ENCODE measurements around the gene OR13G1. TPM values are rescaled to one million over a fixed set of nuclear protein-coding genes. Genes with fewer than 3 reads are reported as not detected.

The OR13G1 gene
- total and polyA plus RNA-seq, 5 donors from 2014 or later: not detected

- Histone ChIP-seq H3K4me1 (ENCODE audit: control insufficient read depth, insufficient read depth, low read length, poor library complexity, severe bottlenecking) (no peaks in the 10 kb centered on the region), H3K4me3 (ENCODE audit: low read depth, low read length) (no peak overlapping the region), H3K9me3 (ENCODE audit: control insufficient read depth in 2 of 2, low read length in 2 of 2) (no peaks in the 10 kb centered on the region), H3K27me3 (ENCODE audit: control insufficient read depth, insufficient read depth, low read length) (no peaks in the 10 kb centered on the region), H3K27ac (ENCODE audit: insufficient read depth, low read length, poor library complexity, severe bottlenecking) (no peak overlapping the region), H3K36me3 (ENCODE audit: control insufficient read depth, insufficient read depth, low read length) (no peaks in the 10 kb centered on the region)
- no peak for ATAC-seq (ENCODE audit: low read depth in 2 of 2)
- H3K4me1 Mint-ChIP-seq: no peaks in the 10 kb centered on the region
- peaks cover 0 to 9% (median 4%) of the 10 kb centered on the region in 7 donors for H3K9me3 Mint-ChIP-seq
- H3K36me3 Mint-ChIP-seq: no peaks in the 10 kb centered on the region
- no peak overlapping the region for H3K27ac Mint-ChIP-seq
- DNase-seq: no peak
- no peaks in the 10 kb centered on the region for H3K27me3 Mint-ChIP-seq
- H3K4me3 Mint-ChIP-seq: no peak overlapping the region
These were observed 10.3 kb downstream of the OR13G1 start for GRCh38 chr1:247669225-247669624.

DNA sequence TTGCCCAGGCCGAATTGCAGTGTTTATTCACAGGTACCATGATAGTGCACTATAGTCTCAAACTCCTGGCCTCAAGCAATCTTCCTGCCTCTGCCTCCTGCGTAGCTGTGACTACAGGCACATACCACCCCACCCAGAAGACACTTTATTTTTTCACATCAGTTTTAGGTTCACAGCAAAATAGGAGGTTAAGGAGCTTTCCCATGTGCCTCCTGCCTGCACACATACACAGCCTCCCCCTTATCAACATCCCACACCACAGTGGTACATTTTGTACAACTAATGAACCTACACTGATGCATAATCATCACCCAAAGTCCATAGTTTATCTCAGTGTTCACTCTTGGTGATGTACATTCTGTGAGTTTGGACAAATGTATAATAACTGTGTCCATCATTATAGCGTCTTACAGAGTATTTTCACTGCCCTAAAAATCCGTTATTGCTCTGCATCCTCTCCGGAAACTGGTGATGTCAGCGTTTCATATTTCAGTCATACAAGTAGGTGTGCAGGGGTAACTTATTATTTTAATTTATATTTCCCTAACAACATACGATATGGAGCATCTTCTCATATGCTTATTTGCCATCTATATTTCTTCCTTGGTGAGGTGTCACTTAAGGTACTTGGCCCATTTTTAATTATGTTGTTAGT, 23.2 kb downstream of the OR13G1 start:
- no peak for DNase-seq
- no peak overlapping the region for H3K4me3 Mint-ChIP-seq
- no peaks in the 10 kb centered on the region for H3K27me3 ChIP-seq (ENCODE audit: control insufficient read depth, insufficient read depth, low read length)
- no peaks in the 10 kb centered on the region for H3K36me3 ChIP-seq (ENCODE audit: control insufficient read depth, insufficient read depth, low read length)
- H3K4me1 Mint-ChIP-seq: peaks cover 0 to 2% (median 0%) of the 10 kb centered on the region in 4 donors
- ATAC-seq (ENCODE audit: low read depth in 2 of 2): no peak
- H3K9me3 Mint-ChIP-seq: peaks cover 0 to 2% (median 1%) of the 10 kb centered on the region in 7 donors
- no peaks in the 10 kb centered on the region for H3K36me3 Mint-ChIP-seq
- H3K27me3 Mint-ChIP-seq: no peaks in the 10 kb centered on the region
- H3K4me1 ChIP-seq (ENCODE audit: control insufficient read depth, insufficient read depth, low read length, poor library complexity, severe bottlenecking): no peaks in the 10 kb centered on the region
- no peak overlapping the region for H3K27ac Mint-ChIP-seq
- H3K27ac ChIP-seq (ENCODE audit: insufficient read depth, low read length, poor library complexity, severe bottlenecking): no peak overlapping the region
- no peak overlapping the region for H3K4me3 ChIP-seq (ENCODE audit: low read depth, low read length)
- H3K9me3 ChIP-seq (ENCODE audit: control insufficient read depth in 2 of 2, low read length in 2 of 2): no peaks in the 10 kb centered on the region

- ATAC-seq (ENCODE audit: low read depth in 2 of 2) (no peak), DNase-seq (no peak)
- Histone ChIP-seq H3K9me3 (ENCODE audit: control insufficient read depth in 2 of 2, low read length in 2 of 2) (no peaks in the 10 kb centered on the region), H3K4me1 (ENCODE audit: control insufficient read depth, insufficient read depth, low read length, poor library complexity, severe bottlenecking) (no peaks in the 10 kb centered on the region), H3K27ac (ENCODE audit: insufficient read depth, low read length, poor library complexity, severe bottlenecking) (no peak overlapping the region), H3K4me3 (ENCODE audit: low read depth, low read length) (no peak overlapping the region), H3K36me3 (ENCODE audit: control insufficient read depth, insufficient read depth, low read length) (no peaks in the 10 kb centered on the region), H3K27me3 (ENCODE audit: control insufficient read depth, insufficient read depth, low read length) (no peaks in the 10 kb centered on the region)
- Mint-ChIP-seq H3K4me3 (no peak overlapping the region), H3K27ac (no peak overlapping the region), H3K9me3 (peaks cover 0 to 1% (median 0%) of the 10 kb centered on the region in 7 donors), H3K27me3 (peaks cover 4% of the 10 kb centered on the region), H3K36me3 (no peaks in the 10 kb centered on the region), H3K4me1 (no peaks in the 10 kb centered on the region)
These were observed 26.5 kb downstream of the OR13G1 start for GRCh38 chr1:247653040-247653439.

GRCh38 chr1:247647864-247648263, 31.7 kb downstream of the OR13G1 start:
- no peak for ATAC-seq (ENCODE audit: low read depth in 2 of 2)
- Mint-ChIP-seq H3K9me3 (peaks cover 0 to 2% (median 0%) of the 10 kb centered on the region in 7 donors), H3K4me1 (no peaks in the 10 kb centered on the region), H3K27me3 (peaks cover 4% of the 10 kb centered on the region), H3K4me3 (no peak overlapping the region), H3K36me3 (no peaks in the 10 kb centered on the region), H3K27ac (no peak overlapping the region)
- H3K4me1 ChIP-seq (ENCODE audit: control insufficient read depth, insufficient read depth, low read length, poor library complexity, severe bottlenecking): no peaks in the 10 kb centered on the region
- no peak overlapping the region for H3K27ac ChIP-seq (ENCODE audit: insufficient read depth, low read length, poor library complexity, severe bottlenecking)
- no peak for DNase-seq
- H3K36me3 ChIP-seq (ENCODE audit: control insufficient read depth, insufficient read depth, low read length): no peaks in the 10 kb centered on the region
- H3K4me3 ChIP-seq (ENCODE audit: low read depth, low read length): no peak overlapping the region
- H3K9me3 ChIP-seq (ENCODE audit: control insufficient read depth in 2 of 2, low read length in 2 of 2): no peaks in the 10 kb centered on the region
- H3K27me3 ChIP-seq (ENCODE audit: control insufficient read depth, insufficient read depth, low read length): no peaks in the 10 kb centered on the region

DNA sequence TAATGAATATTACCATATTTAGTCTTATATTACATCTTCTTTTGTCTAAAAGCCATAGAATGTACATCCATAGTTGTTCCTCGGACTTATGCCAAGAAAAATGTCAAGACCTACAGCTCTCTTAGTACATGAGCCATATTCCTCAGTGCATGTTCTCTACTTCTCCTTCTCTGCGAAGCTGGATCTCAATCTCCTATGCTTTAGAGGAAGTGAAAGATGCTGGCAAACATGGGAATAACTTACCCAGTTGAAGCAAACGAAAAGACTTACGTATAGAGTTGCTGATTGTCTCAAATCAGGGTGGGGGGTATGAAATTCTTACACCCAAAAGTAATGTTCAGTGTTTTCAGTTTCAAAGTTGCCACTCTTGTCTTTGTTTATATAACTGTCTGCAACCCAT, 32.7 kb downstream of the OR13G1 start:
- Histone ChIP-seq H3K4me1 (ENCODE audit: control insufficient read depth, insufficient read depth, low read length, poor library complexity, severe bottlenecking) (no peaks in the 10 kb centered on the region), H3K4me3 (ENCODE audit: low read depth, low read length) (no peak overlapping the region), H3K36me3 (ENCODE audit: control insufficient read depth, insufficient read depth, low read length) (no peaks in the 10 kb centered on the region), H3K27ac (ENCODE audit: insufficient read depth, low read length, poor library complexity, severe bottlenecking) (no peak overlapping the region), H3K27me3 (ENCODE audit: control insufficient read depth, insufficient read depth, low read length) (no peaks in the 10 kb centered on the region), H3K9me3 (ENCODE audit: control insufficient read depth in 2 of 2, low read length in 2 of 2) (no peaks in the 10 kb centered on the region)
- no peak for DNase-seq
- no peaks in the 10 kb centered on the region for H3K4me1 Mint-ChIP-seq
- peaks cover 4% of the 10 kb centered on the region for H3K27me3 Mint-ChIP-seq
- no peak overlapping the region for H3K27ac Mint-ChIP-seq
- no peaks in the 10 kb centered on the region for H3K36me3 Mint-ChIP-seq
- H3K4me3 Mint-ChIP-seq: no peak overlapping the region
- no peak for ATAC-seq (ENCODE audit: low read depth in 2 of 2)
- H3K9me3 Mint-ChIP-seq: peaks cover 0 to 2% (median 0%) of the 10 kb centered on the region in 7 donors

- Histone ChIP-seq H3K27me3 (ENCODE audit: control insufficient read depth, insufficient read depth, low read length) (no peaks in the 10 kb centered on the region), H3K27ac (ENCODE audit: insufficient read depth, low read length, poor library complexity, severe bottlenecking) (no peak overlapping the region), H3K36me3 (ENCODE audit: control insufficient read depth, insufficient read depth, low read length) (no peaks in the 10 kb centered on the region), H3K4me3 (ENCODE audit: low read depth, low read length) (no peak overlapping the region), H3K4me1 (ENCODE audit: control insufficient read depth, insufficient read depth, low read length, poor library complexity, severe bottlenecking) (no peaks in the 10 kb centered on the region), H3K9me3 (ENCODE audit: control insufficient read depth in 2 of 2, low read length in 2 of 2) (no peaks in the 10 kb centered on the region)
- no peaks in the 10 kb centered on the region for H3K27me3 Mint-ChIP-seq
- no peaks in the 10 kb centered on the region for H3K4me1 Mint-ChIP-seq
- ATAC-seq (ENCODE audit: low read depth in 2 of 2) (no peak), DNase-seq (no peak)
- H3K4me3 Mint-ChIP-seq: no peak overlapping the region
- H3K27ac Mint-ChIP-seq: no peak overlapping the region
- no peaks in the 10 kb centered on the region for H3K36me3 Mint-ChIP-seq
- H3K9me3 Mint-ChIP-seq: peaks cover 0 to 7% (median 4%) of the 10 kb centered on the region in 7 donors
These were observed 36.8 kb downstream of the OR13G1 start for GRCh38 chr1:247642742-247643141.

DNA sequence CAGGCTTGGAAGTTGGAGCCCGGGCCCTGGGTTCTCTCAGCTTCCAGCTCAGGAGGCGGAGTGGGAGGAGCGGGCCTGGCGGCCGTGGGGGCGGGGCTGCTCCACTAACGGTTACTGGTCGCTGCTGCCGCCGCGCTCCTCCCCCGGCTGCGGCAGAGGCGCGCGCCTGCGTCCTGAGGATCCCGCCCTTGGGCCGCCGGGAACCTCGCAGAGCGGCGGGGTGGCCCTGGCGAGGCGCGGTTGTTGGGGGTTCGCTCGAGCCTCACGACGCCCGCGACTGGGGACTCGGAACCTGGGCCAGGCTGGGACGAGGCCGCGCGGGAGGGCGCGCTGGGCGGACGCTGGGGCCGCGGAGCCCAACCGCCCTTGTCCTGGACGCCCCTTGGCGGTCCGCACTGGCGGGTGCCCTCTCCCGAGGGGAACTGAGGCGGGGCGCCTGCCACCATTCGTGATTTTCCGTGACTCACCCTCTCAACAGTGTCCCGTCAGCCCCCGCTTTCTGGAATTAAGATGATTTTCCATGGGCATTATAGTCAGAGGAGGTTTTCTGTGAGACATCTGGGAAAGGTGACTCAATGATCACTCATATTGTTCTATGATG, 40.1 kb downstream of the OR13G1 start:
- no peak overlapping the region for H3K27ac Mint-ChIP-seq
- no peak overlapping the region for H3K4me3 Mint-ChIP-seq
- H3K4me3 ChIP-seq (ENCODE audit: low read depth, low read length): no peak overlapping the region
- H3K4me1 Mint-ChIP-seq: no peaks in the 10 kb centered on the region
- no peaks in the 10 kb centered on the region for H3K27me3 Mint-ChIP-seq
- DNase-seq (no peak), ATAC-seq (ENCODE audit: low read depth in 2 of 2) (no peak)
- no peak overlapping the region for H3K27ac ChIP-seq (ENCODE audit: insufficient read depth, low read length, poor library complexity, severe bottlenecking)
- H3K4me1 ChIP-seq (ENCODE audit: control insufficient read depth, insufficient read depth, low read length, poor library complexity, severe bottlenecking): no peaks in the 10 kb centered on the region
- H3K36me3 ChIP-seq (ENCODE audit: control insufficient read depth, insufficient read depth, low read length): no peaks in the 10 kb centered on the region
- H3K27me3 ChIP-seq (ENCODE audit: control insufficient read depth, insufficient read depth, low read length): no peaks in the 10 kb centered on the region
- no peaks in the 10 kb centered on the region for H3K36me3 Mint-ChIP-seq
- H3K9me3 Mint-ChIP-seq: peaks cover 0 to 12% (median 4%) of the 10 kb centered on the region in 7 donors
- no peaks in the 10 kb centered on the region for H3K9me3 ChIP-seq (ENCODE audit: control insufficient read depth in 2 of 2, low read length in 2 of 2)

- Mint-ChIP-seq H3K4me3 (no peak overlapping the region), H3K27ac (no peak overlapping the region), H3K9me3 (peaks cover 0 to 15% (median 7%) of the 10 kb centered on the region in 7 donors), H3K4me1 (no peaks in the 10 kb centered on the region), H3K27me3 (no peaks in the 10 kb centered on the region), H3K36me3 (no peaks in the 10 kb centered on the region)
- H3K4me3 ChIP-seq (ENCODE audit: low read depth, low read length): no peak overlapping the region
- DNase-seq: no peak
- H3K27me3 ChIP-seq (ENCODE audit: control insufficient read depth, insufficient read depth, low read length): no peaks in the 10 kb centered on the region
- no peak overlapping the region for H3K27ac ChIP-seq (ENCODE audit: insufficient read depth, low read length, poor library complexity, severe bottlenecking)
- no peaks in the 10 kb centered on the region for H3K9me3 ChIP-seq (ENCODE audit: control insufficient read depth in 2 of 2, low read length in 2 of 2)
- H3K36me3 ChIP-seq (ENCODE audit: control insufficient read depth, insufficient read depth, low read length): no peaks in the 10 kb centered on the region
- H3K4me1 ChIP-seq (ENCODE audit: control insufficient read depth, insufficient read depth, low read length, poor library complexity, severe bottlenecking): no peaks in the 10 kb centered on the region
- ATAC-seq (ENCODE audit: low read depth in 2 of 2): no peak
These were observed 40.8 kb downstream of the OR13G1 start for GRCh38 chr1:247638781-247639180.

Measured in CD4-positive, CD25-positive, alpha-beta regulatory T cell (primary cell).